ENCODE measurements around the gene COL4A2. TPM values are rescaled to one million over a fixed set of nuclear protein-coding genes. Genes with fewer than 3 reads are reported as not detected.

Gene COL4A2
- total RNA-seq, 2 experiments from 2014 or later = not detected

- CTCF ChIA-PET = no interaction called here
- Mint-ChIP-seq H3K27ac (no peak overlapping the region), H3K27me3 (peaks cover 6% of the 10 kb centered on the region), H3K9me3 (no peaks in the 10 kb centered on the region), H3K36me3 (ENCODE audit: low read depth) (no peaks in the 10 kb centered on the region), H3K4me1 (peaks cover 4% of the 10 kb centered on the region), H3K4me3 (no peak overlapping the region)
- no peak for DNase-seq
- POLR2A ChIA-PET = no interaction called here
Observed at GRCh38 chr13:110468986-110469495, 162.0 kb downstream of the COL4A2 start.

DNA sequence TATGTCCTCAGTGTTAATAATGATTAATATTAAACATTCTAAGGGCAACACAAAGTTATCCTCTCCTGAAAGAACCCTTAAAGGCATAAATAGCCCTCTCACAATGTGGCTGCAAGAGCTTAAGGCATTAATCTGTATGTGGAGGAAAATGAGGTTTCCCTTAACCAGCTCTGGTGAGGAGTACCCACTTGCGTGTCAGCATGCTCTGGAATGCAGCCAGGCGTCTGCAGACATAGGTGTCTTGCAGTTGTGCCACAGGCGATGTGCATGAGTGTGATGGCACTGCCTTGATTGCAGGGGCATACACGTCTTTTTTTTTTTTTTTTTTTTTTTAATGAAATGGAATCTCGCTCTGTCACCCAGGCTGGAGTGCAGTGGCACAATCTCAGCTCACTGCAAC is 162.5 kb downstream of the COL4A2 start:
- Mint-ChIP-seq H3K9me3 (peaks cover 3% of the 10 kb centered on the region), H3K36me3 (ENCODE audit: low read depth) (no peaks in the 10 kb centered on the region), H3K4me1 (peaks cover 4% of the 10 kb centered on the region), H3K27me3 (peaks cover 6% of the 10 kb centered on the region), H3K27ac (no peak overlapping the region), H3K4me3 (no peak overlapping the region)
- ChIA-PET CTCF (no interaction called here), POLR2A (no interaction called here)
- no peak for DNase-seq

- Mint-ChIP-seq H3K4me3 (no peak overlapping the region), H3K27ac (no peak overlapping the region), H3K36me3 (ENCODE audit: low read depth) (no peaks in the 10 kb centered on the region), H3K27me3 (peaks cover 6% of the 10 kb centered on the region), H3K9me3 (peaks cover 3% of the 10 kb centered on the region), H3K4me1 (peaks cover 4% of the 10 kb centered on the region)
- ChIA-PET POLR2A (no interaction called here), CTCF (no interaction called here)
- DNase-seq = no peak
Observed at GRCh38 chr13:110470272-110471009, 163.4 kb downstream of the COL4A2 start.

GRCh38 chr13:110471156-110471832 is 164.2 kb downstream of the COL4A2 start:
- Mint-ChIP-seq H3K4me1 (no peaks in the 10 kb centered on the region), H3K27ac (no peak overlapping the region), H3K36me3 (ENCODE audit: low read depth) (no peaks in the 10 kb centered on the region), H3K4me3 (no peak overlapping the region), H3K9me3 (peaks cover 3% of the 10 kb centered on the region), H3K27me3 (peaks cover 6% of the 10 kb centered on the region)
- ChIA-PET CTCF (no interaction called here), POLR2A (no interaction called here)
- no peak for DNase-seq

DNA sequence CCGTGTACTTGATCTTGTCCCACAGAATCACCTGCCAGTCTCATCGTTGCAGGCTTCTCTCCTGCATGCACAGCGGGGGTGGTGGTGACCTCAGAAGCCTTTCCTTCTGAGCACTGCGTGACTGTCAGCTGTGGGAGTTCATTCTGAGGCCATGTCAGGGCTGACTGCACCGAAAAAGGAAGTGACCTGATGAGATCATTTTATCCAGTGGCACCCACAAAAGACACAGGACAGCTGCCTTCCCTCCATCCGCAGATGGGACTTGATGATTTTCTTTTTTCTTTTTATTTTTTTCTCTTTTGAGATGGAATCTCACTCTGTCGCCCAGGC is 164.7 kb downstream of the COL4A2 start:
- Mint-ChIP-seq H3K4me1 (no peaks in the 10 kb centered on the region), H3K27me3 (peaks cover 7% of the 10 kb centered on the region), H3K36me3 (ENCODE audit: low read depth) (no peaks in the 10 kb centered on the region), H3K4me3 (no peak overlapping the region), H3K9me3 (peaks cover 3% of the 10 kb centered on the region), H3K27ac (no peak overlapping the region)
- CTCF ChIA-PET = interaction anchor here (0.6 kb wide), 1 partner anchor 1496 kb away, joined by 3 read pairs; no protein-coding TSS in a partner anchor
- POLR2A ChIA-PET = no interaction called here
- no peak for DNase-seq

DNA sequence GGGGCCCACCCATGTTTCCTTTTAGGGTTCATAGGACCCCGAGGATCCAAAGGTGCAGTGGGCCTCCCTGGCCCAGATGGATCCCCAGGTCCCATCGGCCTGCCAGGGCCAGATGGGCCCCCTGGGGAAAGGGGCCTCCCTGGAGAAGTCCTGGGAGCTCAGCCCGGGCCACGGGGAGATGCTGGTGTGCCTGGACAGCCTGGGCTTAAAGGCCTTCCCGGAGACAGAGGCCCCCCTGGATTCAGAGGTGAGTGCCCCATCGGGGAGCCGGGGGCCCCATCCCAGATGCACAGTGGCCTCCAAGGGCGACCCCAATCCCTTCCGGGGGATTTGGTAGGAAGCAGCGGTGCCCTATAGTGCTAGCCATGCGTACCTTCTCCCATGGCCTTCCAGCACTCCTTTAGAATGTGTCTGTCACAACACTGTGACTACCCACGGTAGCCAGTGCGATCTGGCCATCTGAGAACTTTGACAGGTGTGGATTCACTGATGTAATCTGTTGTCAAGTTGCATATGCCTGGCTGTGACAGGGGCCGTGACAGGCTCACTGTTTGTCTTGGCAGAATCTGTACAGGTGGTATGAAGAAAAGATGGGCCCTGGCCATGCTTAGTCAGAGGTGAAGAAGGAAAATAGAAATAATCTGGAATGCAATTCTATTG is 165.9 kb downstream of the COL4A2 start:
- no peak overlapping the region for H3K27ac Mint-ChIP-seq
- DNase-seq = no peak
- H3K27me3 Mint-ChIP-seq = peaks cover 7% of the 10 kb centered on the region
- peaks cover 3% of the 10 kb centered on the region for H3K9me3 Mint-ChIP-seq
- no peak overlapping the region for H3K4me3 Mint-ChIP-seq
- H3K36me3 Mint-ChIP-seq (ENCODE audit: low read depth) = no peaks in the 10 kb centered on the region
- ChIA-PET POLR2A (no interaction called here), CTCF (interaction anchor here (0.5 kb wide), 1 partner anchor 382 kb away, joined by 3 read pairs; no protein-coding TSS in a partner anchor)
- H3K4me1 Mint-ChIP-seq = no peaks in the 10 kb centered on the region

DNA sequence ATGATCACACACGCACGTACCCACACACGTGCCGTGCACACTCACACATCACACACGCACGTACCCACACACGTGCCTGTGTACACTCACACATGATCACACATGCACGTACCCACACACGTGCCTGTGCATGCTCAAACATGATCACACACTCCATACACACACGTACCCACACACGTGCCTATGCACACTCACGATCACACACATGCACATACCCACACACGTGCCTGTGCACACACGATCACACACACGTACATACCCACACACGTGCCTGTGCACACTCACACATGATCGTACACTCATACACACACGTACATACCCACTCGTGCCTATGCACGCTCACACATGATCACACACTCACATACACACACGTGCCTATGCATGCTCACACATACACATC is 167.6 kb downstream of the COL4A2 start:
- H3K36me3 Mint-ChIP-seq (ENCODE audit: low read depth) = no peaks in the 10 kb centered on the region
- H3K4me3 Mint-ChIP-seq = no peak overlapping the region
- no peak for DNase-seq
- peaks cover 3% of the 10 kb centered on the region for H3K9me3 Mint-ChIP-seq
- CTCF ChIA-PET = no interaction called here
- H3K27me3 Mint-ChIP-seq = peaks cover 7% of the 10 kb centered on the region
- POLR2A ChIA-PET = no interaction called here
- no peak overlapping the region for H3K27ac Mint-ChIP-seq
- H3K4me1 Mint-ChIP-seq = no peaks in the 10 kb centered on the region

DNA sequence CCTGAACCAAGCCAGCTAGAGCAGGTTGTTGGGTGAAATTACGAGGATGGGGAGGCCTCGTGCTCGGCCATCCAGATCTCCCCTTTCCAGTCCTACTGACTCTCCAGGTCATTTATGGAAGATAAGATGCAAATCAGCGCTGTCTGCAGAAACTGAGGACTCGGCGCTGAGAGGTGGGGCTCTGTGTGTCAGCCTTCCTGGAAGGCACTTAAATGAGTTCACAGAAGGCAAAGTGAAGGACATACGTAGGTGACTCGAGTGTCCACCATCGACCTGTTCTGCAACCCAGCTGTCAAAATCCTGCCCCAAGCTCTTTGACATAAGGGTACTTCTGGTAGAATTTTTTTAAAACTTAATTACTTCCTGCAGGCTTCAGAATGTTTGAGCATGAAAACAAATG is 168.0 kb downstream of the COL4A2 start:
- DNase-seq = no peak
- ChIA-PET CTCF (no interaction called here), POLR2A (no interaction called here)
- Mint-ChIP-seq H3K27ac (no peak overlapping the region), H3K9me3 (peaks cover 3% of the 10 kb centered on the region), H3K4me1 (no peaks in the 10 kb centered on the region), H3K36me3 (ENCODE audit: low read depth) (no peaks in the 10 kb centered on the region), H3K27me3 (peaks cover 7% of the 10 kb centered on the region), H3K4me3 (no peak overlapping the region)

GRCh38 chr13:110475550-110476219 is 168.6 kb downstream of the COL4A2 start:
- H3K4me3 Mint-ChIP-seq = no peak overlapping the region
- CTCF ChIA-PET = no interaction called here

DNA sequence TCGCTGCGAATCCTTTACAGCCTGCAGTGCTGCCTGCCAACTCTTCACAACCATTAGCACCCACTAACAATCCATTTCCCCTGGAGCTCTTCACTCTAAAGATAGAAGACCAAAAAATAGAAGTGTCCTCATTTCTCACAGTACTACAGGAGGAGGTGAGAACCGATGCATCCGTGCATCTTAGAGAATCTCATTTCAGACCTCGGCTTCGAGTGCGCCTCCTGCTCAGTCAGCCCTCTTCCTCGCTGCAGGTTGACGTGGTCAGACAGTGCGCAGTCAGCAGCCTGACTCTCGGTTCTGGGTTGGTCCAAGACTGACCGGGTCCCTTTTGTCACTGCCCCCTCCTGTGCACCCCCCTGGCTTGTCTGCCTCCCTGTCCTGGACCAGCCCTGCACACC is 169.1 kb downstream of the COL4A2 start:
- ChIA-PET POLR2A (no interaction called here), CTCF (no interaction called here)
- no peak for DNase-seq
- Mint-ChIP-seq H3K27ac (no peak overlapping the region), H3K4me3 (no peak overlapping the region), H3K36me3 (ENCODE audit: low read depth) (no peaks in the 10 kb centered on the region), H3K4me1 (no peaks in the 10 kb centered on the region), H3K27me3 (peaks cover 1% of the 10 kb centered on the region), H3K9me3 (peaks cover 3% of the 10 kb centered on the region)

More at GRCh38 chr13:110475550-110476219, 168.6 kb downstream of the COL4A2 start:
- Mint-ChIP-seq H3K4me1 (no peaks in the 10 kb centered on the region), H3K9me3 (peaks cover 3% of the 10 kb centered on the region), H3K36me3 (ENCODE audit: low read depth) (no peaks in the 10 kb centered on the region), H3K27ac (no peak overlapping the region), H3K27me3 (peaks cover 6% of the 10 kb centered on the region)
- POLR2A ChIA-PET = no interaction called here
- no peak for DNase-seq

- H3K36me3 Mint-ChIP-seq (ENCODE audit: low read depth) = no peaks in the 10 kb centered on the region
- no peak overlapping the region for H3K4me3 Mint-ChIP-seq
- H3K4me1 Mint-ChIP-seq = no peaks in the 10 kb centered on the region
- ChIA-PET POLR2A (no interaction called here), CTCF (no interaction called here)
- DNase-seq = no peak
- H3K27me3 Mint-ChIP-seq = peaks cover 4% of the 10 kb centered on the region
- peaks cover 3% of the 10 kb centered on the region for H3K9me3 Mint-ChIP-seq
- H3K27ac Mint-ChIP-seq = no peak overlapping the region
Observed at GRCh38 chr13:110477706-110478245, 170.7 kb downstream of the COL4A2 start.

DNA sequence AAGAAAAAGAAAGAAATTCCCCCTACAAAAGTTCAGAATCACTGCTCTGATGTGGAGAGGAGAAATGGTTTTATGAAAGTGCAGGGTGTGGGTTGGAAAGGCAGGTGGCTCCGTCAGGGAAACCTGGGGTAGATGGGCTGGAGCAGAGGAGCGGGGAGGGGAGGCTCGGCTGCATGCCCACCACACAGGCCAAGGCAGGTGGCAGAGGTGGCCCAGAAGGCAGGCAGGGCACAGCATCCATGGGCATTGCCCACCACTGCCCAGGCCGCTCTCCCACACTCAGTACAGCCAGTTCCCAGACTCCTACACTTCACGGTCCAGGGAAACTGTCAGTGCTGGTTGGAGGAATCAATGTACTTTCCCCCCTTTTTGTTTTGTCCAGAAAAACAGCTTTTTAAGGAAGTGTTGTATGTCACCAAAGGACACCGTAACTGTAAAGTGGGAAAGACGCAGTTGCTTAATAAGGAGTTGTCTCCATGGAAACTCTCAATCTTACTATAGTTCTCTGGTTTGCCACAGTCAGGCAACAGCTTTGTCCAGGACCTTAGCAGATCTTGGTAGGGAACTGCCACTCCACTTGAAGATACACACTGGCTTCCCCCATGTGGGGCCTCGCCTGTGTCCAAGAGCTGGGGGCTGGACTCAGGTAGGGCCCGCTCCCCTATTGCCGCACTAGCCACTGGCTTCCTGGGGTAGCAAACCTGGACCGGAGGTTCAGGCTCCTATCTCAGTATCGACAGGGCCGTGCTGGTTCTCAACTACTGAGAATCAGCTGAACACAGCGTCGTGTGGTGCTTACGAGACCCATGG is 171.5 kb downstream of the COL4A2 start:
- Mint-ChIP-seq H3K36me3 (ENCODE audit: low read depth) (no peaks in the 10 kb centered on the region), H3K27me3 (peaks cover 4% of the 10 kb centered on the region), H3K4me1 (no peaks in the 10 kb centered on the region), H3K4me3 (no peak overlapping the region), H3K27ac (no peak overlapping the region), H3K9me3 (peaks cover 3% of the 10 kb centered on the region)
- DNase-seq = no peak
- ChIA-PET CTCF (no interaction called here), POLR2A (no interaction called here)

Measured in activated CD4-positive, alpha-beta T cell treated with anti-CD3 and anti-CD28 coated beads, Interleukin-2, amount 10 ng/mL, durations not matched to agents 7 days and 5 days (primary cell).